Stimulated activated CD4-positive, alpha-beta T cell treated with anti-CD3 and anti-CD28 coated beads, TNF-alpha, amount 100 ng/mL, for 4 hours (primary cell): ENCODE measurements around the gene ENTR1.
"Not testable (repeated sequence)": the region's sequence is repeated elsewhere in the genome, so short reads cannot be mapped to it uniquely, and the experiment has no call there.

Experiments used
- DNase-seq, 3 experiments: peaks; one replicate each; pipeline ENCODE4 v3.0.0-alpha.2; 2020; ENCODE audit warnings: low read depth in 3 of 3

ENTR1 gene

DNA sequence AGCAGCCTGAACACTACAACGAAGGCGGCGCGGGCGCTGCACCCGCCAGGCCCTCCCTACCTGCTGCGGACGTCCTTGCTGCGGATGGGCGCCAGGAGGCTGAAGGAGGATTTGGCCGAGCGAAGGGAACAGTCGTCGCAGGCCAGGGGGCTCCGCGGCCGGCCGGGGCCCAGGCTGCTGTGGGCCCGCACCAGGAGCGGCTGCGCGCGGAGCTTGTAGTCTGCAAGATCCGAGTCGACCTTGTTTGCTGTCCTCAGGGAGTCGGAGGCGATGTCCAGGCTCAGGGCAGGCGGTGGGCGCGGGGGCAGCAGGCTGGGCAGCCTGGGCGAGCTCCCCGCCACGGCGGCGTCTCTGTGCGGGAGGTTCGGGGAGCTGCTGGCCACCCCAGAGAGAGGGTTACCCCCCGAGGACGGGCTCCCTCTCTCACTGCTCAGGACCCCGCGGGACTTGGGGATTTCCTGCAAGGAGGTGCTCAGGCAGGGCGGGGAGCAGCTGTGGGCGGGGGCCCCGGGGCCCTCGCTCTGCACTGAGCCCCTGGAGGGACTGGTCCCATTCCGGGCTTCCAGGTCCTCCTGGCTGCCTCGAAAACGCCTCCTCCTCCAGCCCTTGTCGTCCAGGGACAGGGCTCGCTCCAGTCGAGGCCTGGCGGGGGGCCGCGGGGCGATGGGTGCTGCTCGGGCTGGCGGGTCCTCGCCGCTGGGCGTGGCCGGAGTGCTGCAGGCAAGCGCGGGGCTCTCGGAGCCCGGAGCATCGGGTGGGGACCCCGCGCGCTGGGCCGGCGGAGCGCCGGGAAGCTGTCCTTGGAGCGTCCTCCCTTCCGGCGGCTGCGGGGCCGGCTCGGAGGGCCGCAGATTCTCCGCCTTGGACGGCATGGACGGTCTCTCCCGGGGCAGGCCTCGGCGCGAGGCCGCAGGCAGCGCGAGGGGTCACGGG, 28.4 kb upstream of the ENTR1 start:
- peak; percentile 42 to 46 (median 46) for DNase-seq

DNA sequence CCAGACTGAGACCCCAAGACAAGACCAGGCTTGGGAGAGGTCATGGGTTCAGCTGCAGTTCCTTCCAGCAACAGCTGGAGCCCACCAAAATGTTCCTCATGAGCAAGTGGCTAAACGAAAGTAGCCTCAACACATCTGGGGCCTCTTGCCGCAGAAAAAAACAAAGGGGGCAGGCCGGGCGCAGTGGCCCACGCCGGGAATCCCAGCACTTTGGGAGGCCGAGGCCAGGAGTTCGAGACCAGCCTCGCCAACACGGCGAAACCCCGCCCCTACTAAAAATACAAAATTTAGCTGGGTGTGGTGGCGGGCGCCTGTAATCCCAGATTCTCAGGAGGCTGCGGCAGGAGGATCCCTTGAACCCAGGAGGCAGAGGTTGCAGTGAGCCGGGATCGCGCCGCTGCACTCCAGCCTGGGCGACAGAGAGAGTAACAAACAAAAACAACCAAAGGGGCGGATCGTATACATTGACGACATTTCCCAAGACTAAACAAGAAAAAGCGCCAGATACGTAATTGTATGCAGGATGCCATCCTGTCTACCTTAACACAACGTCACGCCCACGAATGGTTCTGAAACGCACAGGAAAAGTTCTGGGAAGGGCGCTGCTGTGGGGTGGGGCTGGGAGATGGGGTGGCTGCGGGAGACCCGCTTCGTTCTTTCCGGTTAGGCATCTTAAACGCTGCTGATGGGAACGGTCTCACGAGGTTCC, 27.6 kb upstream of the ENTR1 start:
- DNase-seq = no peak

DNA sequence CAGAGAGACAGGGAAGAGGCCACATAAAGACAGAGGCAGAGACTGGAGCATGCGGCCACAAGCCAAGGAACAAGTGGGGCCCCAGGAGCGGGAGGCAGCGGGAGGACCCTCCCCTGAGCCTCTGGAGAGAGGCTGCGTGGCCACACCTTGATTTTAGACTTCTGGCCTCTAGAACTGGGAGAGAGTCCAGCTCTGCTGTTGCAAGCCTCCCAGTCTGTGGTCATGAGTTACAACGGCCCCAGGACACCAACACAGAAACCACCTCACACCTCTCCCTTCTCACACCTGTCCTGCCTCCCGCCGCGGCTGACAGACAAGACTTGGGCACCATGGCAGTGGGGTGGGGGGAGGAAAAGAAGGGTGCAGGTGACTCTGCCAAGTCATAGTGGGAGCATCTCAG, 27.0 kb upstream of the ENTR1 start:
- no peak for DNase-seq

DNA sequence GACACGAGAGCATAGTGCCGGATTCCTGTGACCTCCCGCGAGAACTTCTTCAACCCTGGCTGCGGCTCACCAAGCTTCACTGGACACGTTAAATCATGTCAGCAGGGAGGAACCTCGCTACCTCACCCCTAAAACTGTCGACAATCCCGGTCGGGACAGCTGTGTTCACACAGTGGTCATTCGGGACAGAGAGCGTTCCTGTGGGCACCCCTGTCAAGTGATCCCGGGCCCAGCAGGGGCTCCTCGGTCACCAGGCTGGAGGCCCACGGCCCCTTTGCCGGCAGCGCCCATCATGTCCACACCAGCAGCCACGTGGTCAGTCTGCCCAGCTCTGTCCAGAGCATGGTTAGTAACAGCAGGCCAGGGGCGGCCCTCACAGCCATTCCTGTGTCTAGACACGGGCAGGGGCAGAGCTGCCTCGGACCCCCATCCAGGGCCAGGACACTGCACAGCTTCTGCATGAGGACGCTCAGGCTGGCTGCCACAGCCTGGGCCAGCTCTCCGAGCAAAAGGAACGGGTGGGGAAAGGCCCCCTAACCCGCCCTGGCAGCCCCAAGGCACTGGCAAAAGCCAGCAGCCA, 25.7 kb upstream of the ENTR1 start:
- no peak for DNase-seq

DNA sequence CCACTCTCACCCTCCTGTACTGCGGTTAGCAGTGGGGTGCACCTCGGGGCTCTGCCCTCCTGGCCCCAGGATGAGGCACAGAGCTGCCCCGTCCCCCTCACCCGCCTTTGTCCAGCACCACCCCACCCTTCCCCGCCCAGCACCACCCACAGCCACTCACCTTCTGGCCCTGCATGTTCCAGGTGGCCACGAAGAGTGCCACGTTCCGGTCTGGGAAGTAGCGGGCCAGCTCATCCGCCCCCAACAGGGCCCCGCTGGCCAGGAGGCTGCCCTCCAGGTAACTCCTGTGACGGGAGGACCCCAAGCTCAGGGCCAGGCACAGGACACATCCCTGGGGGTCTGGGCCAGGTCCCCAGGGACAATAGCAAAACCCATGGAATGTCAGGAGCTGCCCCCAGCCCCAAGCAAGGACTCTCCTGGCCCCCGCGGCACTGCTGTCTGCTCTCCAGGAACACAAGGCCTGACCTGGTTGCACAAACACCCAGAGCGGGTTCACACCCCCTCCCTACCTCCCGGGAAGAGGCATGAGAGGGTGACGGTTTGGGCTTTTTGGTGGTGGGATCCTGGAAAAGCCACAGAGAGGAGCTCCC, 24.3 kb upstream of the ENTR1 start:
- DNase-seq = no peak

DNA sequence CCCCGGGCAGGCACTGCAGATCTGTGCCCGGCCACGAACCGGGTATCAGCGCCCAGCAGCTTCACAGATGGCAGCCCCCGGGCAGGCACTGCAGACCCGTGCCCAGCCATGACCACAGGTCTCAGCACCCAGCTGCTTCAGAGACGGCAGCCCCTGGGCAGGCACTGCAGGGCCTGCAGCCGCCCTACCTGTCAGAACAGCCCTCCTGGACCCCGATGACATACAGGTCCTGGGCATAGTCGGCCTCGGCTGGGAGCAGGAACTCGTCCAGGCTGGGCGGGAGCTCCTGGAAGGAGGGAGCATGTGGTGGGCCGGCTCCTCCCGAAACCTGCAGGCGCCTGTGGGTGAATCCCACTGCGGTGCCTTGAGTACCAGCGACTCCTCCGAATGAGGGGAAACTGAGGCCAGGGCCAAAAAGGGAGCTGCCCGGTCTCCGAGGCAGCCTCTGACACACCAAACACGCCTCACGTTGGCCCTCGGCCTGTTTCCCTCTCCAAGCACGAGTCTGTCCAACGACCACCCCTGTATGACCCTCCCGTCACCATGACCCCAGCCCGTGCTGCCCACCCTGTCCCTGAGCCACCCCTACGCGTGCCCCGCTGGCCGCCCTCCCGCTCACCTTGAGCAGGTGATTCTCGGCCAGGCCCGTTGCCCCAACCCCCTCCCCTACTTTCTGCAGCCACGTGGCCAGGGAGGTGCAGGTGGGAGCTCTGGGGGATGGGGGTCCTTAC, 23.6 kb upstream of the ENTR1 start:
- DNase-seq = no peak

DNA sequence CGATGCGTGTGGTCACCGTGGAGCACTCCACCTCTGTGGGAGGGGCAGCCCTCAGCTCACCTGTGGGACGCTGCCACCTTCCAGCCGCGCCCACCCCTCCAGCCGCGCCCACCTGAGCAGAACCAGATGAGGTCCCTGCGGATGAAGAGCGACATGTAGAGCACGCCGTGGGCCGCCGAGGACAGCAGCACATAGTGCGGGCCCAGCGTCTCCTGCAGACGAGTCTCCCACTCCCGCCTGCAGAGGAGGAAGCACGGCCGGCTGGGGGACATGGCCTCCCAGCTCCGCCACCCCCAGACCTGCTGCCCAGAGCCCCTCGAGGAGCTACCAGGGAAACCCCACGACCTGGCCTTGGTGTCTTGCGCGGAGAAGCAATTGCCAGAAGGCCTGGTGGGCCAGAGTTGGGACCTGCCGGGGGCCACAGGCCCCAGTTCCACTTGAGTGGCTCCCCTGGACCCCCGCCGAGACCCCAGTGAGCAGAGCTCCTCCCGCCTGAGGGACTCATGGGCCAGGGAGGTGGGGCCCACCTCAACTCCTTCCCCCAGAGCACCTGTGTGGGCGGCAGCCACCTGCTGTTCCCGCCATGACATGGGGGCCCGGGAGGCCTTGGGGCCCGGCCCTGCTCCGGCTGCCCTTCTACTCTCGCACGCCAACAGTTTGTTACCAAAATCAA, 22.8 kb upstream of the ENTR1 start:
- no peak for DNase-seq

DNA sequence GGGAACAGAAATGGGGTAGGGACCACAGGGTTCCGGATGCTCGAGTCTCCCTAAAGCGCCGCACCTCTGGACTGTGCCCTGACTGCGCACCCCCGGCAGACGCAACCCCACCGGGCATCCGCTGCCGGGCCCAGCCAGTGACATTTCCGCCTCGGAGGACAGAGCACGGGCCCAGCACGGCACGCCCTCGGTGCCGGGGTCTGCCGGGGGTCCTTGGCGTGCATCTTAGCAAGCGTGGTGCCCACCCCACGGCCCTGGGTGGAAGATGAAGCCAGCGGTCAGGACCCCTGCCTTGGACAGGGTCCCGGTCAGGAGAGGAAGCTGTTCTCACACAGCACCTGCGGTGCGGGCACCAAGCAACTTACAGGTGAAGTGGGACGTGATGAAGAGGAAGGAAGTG, 22.2 kb upstream of the ENTR1 start:
- no peak for DNase-seq

DNA sequence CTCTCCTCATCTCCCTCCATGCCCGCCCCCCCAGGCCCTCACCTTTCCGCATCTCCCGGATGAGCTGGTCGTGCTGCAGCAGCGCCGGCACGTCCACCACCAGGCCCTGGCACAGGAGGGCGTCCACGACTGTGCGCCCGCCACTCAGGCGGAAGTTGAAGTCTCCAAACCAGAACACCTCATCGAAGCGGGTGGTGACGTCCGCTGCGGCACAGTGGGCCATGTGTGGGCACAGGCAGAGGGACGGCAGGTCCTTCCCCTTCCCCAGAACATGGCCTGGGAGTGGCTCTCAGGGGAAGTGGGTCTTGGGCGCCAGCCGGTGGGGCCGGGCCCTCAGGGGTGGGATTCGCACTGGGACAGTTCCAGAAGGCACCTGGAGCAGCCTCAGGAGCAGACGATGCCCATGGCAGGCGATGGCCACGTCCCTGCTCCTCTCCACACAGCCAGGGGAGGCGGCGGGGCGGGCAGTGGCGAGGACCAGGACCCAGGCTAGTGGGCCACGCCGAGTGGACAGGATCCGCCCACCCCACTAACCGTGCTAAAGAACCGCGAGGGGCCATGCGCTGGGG, 21.5 kb upstream of the ENTR1 start:
- DNase-seq = no peak

DNA sequence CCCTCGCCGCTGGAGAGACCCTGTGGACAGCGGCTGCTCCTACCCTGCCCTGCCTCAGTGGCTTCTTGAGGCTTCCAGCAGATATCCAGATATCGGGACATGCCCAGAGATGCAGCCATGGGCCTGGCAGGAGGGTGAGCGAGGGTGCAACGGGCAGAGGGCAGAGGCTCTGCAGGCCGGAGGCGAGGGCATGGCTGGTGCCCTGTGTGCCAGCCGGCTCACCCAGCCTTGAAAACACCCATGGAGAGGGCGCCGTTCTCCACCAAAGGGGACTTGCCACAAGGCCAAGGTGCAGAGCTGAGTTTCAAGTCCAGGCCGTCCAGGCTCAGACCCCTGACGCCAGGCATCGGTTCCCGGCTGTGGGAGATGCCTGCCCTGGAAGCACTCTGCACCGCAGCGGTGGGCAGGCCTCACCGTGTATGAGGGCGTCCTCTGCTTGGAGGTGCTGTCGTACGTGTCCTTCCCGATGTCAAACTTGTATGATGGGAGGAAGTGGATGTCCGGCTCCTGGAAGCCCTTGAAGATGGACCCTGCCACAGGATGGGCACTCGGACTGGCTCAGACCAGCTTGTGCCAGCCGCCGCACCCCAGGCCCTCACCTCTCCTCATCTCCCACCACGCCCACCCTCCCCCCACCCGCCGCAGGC, 20.3 kb upstream of the ENTR1 start:
- no peak for DNase-seq

DNA sequence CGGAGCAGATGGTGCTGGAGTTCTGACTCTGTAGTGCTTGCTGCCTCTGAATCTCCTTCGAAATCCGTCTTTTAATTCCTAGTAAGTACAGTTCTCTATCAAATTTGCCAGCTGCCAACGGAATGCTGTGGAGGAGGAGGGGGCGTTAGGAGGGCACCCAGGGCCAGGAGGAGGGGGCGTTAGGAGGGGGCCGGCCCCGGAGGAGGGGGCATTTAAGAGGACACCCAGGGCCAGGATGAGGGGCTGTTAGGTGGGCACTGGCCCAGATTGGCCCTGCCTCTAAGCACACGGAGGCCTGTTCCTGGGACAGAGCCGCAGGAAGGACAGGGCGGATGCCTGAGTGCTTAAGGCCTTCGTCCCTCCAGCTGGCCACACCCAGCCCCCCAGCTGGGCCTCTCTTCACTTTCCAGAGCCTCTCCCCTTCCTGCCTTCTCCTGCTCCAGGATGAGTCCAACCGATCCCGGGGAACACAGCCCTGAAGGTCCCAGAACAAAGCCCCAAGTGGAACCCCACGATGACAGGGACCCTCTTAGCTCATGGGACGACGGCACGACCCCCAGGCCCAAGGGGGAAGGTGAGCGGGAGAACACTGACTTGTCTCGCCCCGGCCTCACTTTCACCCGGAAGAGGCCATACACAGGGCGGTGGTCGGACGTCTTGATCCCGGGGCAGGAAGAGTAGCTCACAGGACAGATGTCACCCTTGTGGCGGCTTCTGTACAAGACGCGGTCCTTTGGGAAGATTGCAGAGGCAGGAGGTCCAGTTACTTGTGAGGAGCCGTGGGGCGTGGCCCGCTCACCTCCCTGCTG, 19.5 kb upstream of the ENTR1 start:
- no peak for DNase-seq

DNA sequence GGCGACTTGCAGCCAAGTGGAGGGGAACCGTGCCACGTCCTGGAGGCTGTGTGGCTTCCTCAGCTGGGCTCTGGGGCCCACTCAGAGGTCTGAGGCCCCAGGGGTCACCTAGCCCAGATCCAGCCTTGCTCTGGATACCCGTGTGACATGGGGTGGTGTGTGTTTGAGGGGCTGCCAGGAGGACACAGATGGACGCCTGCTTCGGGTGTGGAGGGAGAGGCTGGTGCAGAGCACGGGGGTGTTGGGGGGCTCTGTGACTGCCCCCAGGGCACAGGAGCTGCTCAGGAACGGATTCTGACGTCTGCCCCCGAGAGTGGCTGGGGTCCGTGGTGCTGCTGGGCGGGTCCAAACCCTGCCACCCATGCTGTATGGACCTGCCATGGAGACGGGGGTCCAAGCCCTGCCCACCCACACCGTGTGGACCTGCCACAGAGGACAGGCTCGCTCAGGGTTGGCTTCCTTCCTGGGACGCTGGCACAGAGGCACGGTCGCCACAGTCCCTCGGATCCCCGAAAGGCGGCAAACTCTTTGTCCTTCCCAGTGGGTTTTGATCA, 18.7 kb upstream of the ENTR1 start:
- DNase-seq = no peak

DNA sequence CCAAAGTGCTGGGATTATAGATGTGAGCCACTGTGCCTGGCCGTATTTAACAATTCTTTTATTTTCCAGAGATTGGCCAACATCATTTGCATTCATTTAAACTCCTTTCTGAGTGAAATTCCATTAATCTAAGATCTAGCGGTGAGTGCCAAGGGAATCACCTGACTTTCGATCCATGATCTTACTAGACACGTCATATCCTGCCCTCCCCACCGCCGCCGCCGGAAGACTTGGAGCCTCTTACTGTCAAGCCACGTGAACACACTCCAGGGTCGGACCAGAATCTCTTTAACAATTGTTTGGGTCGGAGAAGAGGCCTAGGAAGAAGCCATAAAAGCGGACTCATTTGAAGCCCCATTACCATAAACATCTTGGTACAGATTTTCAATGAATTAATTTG, 16.4 kb upstream of the ENTR1 start:
- no peak for DNase-seq

DNA sequence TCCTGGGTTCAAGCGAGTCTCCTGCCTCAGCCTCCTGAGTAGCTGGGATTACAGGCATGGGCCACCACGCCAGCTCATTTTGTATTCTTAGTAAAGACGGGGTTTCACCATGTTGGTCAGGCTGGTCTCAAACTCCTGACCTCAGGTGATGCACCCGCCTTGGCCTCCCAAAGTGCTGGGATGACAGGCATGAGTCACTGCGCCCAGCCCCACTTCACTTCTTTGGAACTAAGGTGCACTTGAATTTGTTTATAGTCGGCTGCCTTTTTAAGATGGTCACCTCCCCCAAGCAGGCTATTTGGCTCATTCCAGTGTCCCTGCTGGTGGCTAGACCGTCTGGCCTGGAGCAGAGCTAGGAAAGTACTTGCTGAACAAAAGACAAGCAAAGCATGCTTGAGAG, 15.0 kb upstream of the ENTR1 start:
- DNase-seq = not testable (repeated sequence)

DNA sequence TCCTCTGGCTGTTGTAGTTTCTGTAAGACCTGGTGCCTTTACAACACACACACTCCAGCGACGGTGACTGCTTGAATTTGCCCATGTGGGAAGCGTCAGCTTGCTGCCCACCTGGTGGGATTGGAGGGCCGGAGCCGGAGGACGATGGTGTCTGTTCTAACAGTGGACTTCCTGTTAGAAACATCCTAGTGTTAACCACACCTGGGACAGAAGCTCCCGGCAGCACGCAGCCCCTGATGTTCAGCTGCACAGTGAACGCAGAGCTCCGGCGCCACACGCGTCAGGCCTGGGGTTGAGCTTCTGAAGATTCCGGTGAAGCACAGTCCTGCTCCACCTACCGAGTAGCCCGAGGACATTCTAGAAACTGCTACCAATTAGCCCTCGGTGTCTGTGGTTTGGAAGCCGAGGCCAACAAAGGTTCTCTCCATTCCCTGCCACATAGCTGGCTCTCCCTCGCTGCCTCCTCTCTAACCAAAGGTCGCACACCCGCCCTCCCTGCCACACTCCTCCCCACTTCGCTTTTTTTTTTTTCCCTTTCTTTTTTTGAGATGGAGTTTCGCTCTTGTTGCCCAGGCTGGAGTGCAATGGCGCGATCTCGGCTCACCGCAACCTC, 14.4 kb upstream of the ENTR1 start:
- no peak for DNase-seq

DNA sequence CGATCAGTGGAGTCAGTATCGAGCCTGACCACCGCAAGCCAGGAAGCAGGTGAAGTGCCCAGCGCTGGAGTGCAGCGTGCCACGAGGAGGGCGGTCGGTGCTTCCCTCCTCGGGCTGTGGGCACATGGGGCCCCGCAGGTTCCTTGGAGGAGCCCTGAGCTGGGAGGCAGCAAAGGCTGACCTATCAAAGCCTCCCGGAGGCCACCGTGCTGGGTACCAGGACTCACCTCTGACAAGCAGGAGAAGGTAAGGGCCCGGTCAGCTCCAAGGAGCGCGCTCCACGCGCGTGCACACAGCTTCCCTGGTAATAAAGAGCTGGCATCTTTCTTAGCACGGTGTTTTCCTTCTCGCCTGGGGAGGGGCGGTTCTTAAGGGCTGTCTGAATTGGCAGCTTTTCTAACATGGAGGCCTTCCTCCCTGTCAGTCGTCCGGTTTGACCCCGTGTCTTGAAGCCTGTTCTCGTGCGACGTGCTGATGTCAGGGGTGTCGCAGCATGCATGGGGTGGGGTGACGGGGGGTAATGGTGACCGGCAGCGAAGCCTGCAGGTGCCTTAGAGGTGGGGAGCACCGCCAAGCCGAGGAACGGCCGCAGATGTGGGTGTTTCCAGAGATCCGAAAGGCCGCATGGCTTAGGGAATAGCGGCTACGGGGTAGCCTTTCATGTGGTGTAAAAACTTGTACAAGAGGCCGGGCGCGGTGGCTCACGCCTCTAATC, 13.2 kb upstream of the ENTR1 start:
- no peak for DNase-seq

DNA sequence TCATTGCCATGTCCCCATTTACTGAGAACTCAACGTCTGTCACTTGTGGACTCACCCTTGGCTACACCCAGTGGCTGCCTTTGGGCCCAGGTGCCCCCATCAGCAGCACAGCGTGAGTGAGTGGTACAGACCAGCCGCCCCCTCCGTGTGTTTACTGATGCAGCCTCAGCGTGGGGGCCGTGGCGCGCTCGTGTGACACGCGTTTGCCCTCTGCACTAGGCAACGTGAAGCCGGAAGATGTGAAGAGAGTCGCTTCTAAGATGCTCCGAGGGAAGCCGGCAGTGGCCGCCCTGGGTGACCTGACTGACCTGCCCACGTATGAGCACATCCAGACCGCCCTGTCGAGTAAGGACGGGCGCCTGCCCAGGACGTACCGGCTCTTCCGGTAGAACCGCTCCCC, 12.5 kb upstream of the ENTR1 start:
- no peak for DNase-seq

DNA sequence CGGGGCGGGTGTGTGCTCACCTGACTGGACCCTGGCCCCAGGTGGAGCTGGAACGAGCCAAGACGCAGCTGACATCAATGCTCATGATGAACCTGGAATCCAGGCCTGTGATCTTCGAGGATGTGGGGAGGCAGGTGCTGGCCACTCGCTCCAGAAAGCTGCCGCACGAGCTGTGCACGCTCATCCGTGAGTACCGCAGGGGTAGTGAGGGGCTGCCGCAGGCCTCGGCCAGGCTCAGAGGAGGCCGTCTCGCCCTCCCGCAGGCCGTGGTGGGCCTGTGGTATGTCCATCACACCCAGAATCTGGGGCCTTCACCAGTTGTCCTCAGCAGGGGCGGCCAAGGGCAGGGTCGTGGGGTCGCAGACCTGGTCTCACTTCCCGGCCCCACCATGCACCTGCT, 11.4 kb upstream of the ENTR1 start:
- DNase-seq = no peak
